ENCODE measurements around the gene PRR13.

- TF ChIP-seq POLR2A (IDR thresholded peaks at IDR 0.05) (no peak), CTCF (IDR thresholded peaks at IDR 0.05 in 4 of 5, conservative IDR thresholded peaks at IDR 0.05 in 1 of 5) (no peak)
Observed at GRCh38 chr12:53474077-53474476, 32.5 kb downstream of the PRR13 start.
